Breast epithelium (tissue), 3 donors: ENCODE data around the gene HLA-DPA1.

Experiments used
- POLR2A ChIP-seq: fragments of 450-650 bp; IDR thresholded peaks from one replicate; pipeline ENCODE4 v1.6.1; 2016; ENCODE audit warnings: antibody characterized with exemption, mild to moderate bottlenecking, moderate library complexity
- POLR2AphosphoS5 ChIP-seq, 3 donors: sonication (generic); formaldehyde crosslinking; IDR thresholded peaks; one replicate each; pipeline ENCODE4 v1.6.1; 2017; ENCODE audit warnings: antibody characterized with exemption in 3 of 3

GRCh38 chr6:33108307-33108706, 34.9 kb upstream of the HLA-DPA1 start:
- no peak for TF ChIP-seq POLR2A
- TF ChIP-seq POLR2AphosphoS5 (IDR thresholded peaks at IDR 0.05) = no peak
